HUES48 (cell line): ENCODE results near the gene ITFG1.
"Not testable (repeated sequence)": the region's sequence is repeated elsewhere in the genome, so short reads cannot be mapped to it uniquely, and the experiment has no call there.

ENCODE experiments used
- H3K27ac ChIP-seq: one replicate; pipeline ENCODE4 v1.7.0; 2013; ENCODE audit warnings: low read depth, low read length, inconsistent platforms
- H3K27me3 ChIP-seq: 2 replicates; pipeline ENCODE4 v1.6.1; 2013; ENCODE audit warnings: mild to moderate bottlenecking, low read length; ENCODE audit not compliant: control insufficient read depth, insufficient read depth
- H3K36me3 ChIP-seq: 2 replicates; pipeline ENCODE4 v1.6.1; 2013; ENCODE audit warnings: low read length; ENCODE audit not compliant: control insufficient read depth, insufficient read depth
- H3K4me1 ChIP-seq: 2 replicates; pipeline ENCODE4 v1.6.1; 2013; ENCODE audit warnings: mild to moderate bottlenecking, low read length; ENCODE audit not compliant: control insufficient read depth, insufficient read depth
- H3K4me3 ChIP-seq: 2 replicates; pipeline ENCODE4 v1.5.1; 2013; ENCODE audit warnings: mild to moderate bottlenecking, low read depth, low read length
- H3K9ac ChIP-seq: 2 replicates; pipeline ENCODE4 v1.6.1; 2013; ENCODE audit warnings: mild to moderate bottlenecking, low read depth, low read length, moderate library complexity
- H3K9me3 ChIP-seq: 2 replicates; pipeline ENCODE4 v1.6.1; 2013; ENCODE audit warnings: low read length; ENCODE audit not compliant: control insufficient read depth, insufficient read depth

The ITFG1 gene

DNA sequence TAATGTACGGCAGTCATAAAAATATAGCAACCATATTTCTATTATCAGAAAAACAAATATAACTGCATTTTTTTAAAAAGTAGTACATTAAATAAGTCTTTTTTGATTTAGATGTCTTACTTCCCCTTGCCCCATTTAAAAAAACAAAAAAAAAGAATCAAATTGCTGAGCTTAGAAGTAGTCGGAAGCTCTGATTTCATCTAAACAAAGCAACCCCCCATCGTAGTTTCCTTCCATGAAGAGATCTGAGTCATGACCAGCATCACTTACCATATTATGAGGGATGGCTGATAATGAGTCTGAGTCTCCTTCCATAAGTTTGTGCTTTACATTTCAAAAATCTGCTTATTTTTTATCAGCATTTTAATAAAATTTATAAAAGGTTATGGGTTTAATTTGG is 86.2 kb downstream of the ITFG1 start:
- Histone ChIP-seq H3K36me3 (no peaks in the 10 kb centered on the region), H3K9ac (no peak overlapping the region), H3K9me3 (no peaks in the 10 kb centered on the region), H3K4me3 (no peak overlapping the region), H3K27me3 (no peaks in the 10 kb centered on the region), H3K4me1 (peaks cover 28% of the 10 kb centered on the region), H3K27ac (no peak overlapping the region)

DNA sequence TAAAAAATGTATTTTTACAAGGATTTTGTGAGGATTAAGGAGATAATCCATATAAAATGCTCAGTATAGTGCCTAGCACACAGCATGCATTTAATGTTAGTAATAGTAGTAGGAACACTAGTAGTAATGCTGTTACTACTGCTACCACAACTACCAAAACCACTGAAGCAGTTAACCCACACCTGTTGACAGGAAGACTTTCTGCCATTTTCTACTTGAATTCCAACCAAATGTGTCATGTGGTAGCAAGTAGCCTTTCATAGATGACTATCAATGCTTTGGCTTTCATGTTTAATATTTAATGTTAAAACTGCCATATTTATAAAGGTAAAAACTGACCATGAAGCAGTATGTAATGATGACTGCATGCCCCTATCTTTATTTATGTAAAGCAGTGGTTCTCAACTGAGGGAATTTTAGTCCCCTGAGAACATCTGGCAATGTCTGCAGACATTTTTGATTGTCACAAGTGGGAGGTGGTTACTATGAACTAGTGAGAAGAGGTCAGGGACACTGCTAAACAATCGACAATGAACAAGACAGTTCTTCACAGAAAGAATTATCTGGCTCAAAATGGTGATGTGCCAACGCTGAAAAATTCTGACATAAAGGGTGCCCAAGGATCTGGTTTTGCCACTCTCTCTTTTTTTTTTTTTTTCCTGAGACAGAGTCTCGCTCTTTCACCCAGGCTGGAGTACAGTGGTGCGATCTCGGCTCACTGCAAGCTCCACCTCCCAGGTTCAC is 89.4 kb downstream of the ITFG1 start:
- Histone ChIP-seq H3K9ac (no peak overlapping the region), H3K4me3 (no peak overlapping the region), H3K9me3 (no peaks in the 10 kb centered on the region), H3K27me3 (peaks cover 5% of the 10 kb centered on the region; the same call in 1 of the 2 replicates), H3K4me1 (peaks cover 31% of the 10 kb centered on the region), H3K36me3 (no peaks in the 10 kb centered on the region), H3K27ac (no peak overlapping the region)

DNA sequence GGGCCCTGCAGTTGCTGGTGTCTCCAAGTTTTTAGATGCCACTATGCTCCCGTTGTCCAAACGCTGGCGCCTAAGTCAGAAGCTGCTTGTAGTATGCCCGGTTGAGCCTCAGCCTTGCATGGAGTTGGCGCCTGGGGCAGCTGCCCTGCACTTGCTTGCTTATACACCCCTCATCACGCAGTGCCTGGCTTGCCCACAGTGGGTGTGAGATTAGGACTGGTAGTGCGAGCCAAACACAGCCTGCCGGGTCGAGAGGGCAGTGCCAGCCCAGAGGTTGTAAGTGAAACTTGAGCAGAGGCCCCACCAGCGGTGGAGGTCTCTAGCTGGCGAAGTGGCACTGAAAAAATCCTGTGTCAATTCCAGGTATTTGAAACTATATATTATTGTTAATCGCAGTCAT is 90.3 kb downstream of the ITFG1 start:
- no peak overlapping the region for H3K9ac ChIP-seq
- no peaks in the 10 kb centered on the region for H3K36me3 ChIP-seq
- H3K4me3 ChIP-seq, result no peak overlapping the region
- H3K27me3 ChIP-seq, result peaks cover 5% of the 10 kb centered on the region; the same call in 1 of the 2 replicates
- H3K27ac ChIP-seq, result no peak overlapping the region
- H3K9me3 ChIP-seq, result no peaks in the 10 kb centered on the region
- peaks cover 32% of the 10 kb centered on the region for H3K4me1 ChIP-seq

DNA sequence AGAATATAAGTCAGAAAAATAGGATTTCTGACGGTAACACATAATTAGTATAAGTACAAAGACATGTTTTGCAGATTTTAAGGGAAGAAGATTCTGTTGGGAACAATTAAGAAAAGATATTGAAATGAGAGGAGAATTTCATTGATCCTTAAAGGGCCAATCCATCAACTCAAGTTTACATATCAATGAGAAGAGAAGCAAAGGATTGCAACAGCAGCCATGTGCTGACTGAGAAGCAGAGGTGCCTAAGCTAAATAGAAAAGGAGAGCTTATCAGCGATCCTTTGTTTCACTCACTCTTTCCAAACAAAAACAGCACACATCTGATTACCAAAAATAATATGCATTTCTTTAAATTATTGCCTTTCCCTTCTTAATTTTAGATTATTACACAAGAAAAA is 94.6 kb downstream of the ITFG1 start:
- Histone ChIP-seq H3K4me1 (peaks cover 33% of the 10 kb centered on the region), H3K36me3 (no peaks in the 10 kb centered on the region), H3K9me3 (no peaks in the 10 kb centered on the region), H3K4me3 (peak overlapping the region; percentile 24; the same call in 1 of the 2 replicates), H3K27me3 (peaks cover 5% of the 10 kb centered on the region; the same call in 1 of the 2 replicates), H3K9ac (peak overlapping the region; percentile 46), H3K27ac (peak overlapping the region; percentile 74)

DNA sequence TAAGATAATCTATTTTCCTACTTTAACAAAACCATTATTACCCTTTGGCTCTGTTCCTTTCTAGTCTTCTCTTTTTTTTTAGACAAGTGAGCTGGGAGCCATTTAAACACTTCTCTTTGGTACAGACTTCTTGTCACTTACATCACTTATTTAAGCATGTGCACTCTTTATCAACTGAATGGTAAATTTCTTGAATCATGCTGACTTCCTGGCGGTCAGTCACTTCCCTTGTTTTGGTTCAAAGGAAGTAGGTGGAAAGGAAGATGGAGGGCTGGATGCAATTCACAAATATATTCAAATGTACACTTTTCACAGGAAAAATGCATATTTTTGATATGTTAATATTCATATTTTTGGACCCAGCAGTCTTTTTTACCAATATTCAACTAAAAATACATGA is 97.1 kb downstream of the ITFG1 start:
- Histone ChIP-seq H3K9me3 (no peaks in the 10 kb centered on the region), H3K36me3 (no peaks in the 10 kb centered on the region), H3K9ac (no peak overlapping the region), H3K4me3 (no peak overlapping the region), H3K27me3 (peaks cover 5% of the 10 kb centered on the region; the same call in 1 of the 2 replicates), H3K27ac (no peak overlapping the region), H3K4me1 (peaks cover 38% of the 10 kb centered on the region)

DNA sequence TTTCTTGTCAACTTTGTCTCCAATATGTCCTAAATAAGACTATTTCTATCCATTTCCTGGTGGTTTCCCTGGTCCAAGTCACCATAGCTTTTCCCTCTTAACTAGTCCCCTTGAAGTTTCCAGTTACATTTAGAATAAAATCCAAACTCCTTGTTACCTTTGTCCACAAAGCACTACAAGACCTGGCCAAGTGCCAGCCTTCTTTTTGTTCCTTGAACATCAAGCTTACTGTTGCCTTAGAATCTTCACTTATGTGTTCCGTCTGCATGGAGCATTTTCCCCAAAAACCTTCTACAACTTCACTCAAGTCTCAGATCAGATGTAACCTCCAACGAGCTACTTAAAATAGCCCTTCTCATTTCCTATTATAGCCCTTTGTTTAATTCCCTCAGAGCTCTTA is 101.4 kb downstream of the ITFG1 start:
- Histone ChIP-seq H3K4me1 (peaks cover 9% of the 10 kb centered on the region), H3K36me3 (no peaks in the 10 kb centered on the region), H3K9me3 (no peaks in the 10 kb centered on the region), H3K4me3 (no peak overlapping the region), H3K27ac (no peak overlapping the region), H3K9ac (no peak overlapping the region), H3K27me3 (no peaks in the 10 kb centered on the region)

DNA sequence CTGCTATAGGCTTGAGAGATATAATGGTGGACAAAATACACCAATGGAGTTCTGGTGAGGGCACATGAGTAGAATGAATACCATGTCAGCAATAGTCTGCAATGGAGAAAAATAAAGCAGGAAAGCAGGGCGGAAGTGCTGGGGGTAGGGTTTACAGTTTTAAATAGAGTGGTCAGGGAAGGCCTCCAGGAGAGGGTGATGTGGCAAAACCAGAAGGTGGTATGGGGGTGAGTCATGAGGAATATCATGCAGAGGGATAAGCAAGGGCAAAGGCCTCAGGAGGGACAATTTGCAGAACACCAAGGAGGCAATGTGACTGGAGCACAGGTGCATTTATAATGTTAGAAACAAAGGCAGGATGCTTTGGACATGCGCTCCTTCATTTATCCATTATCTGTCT is 102.0 kb downstream of the ITFG1 start:
- H3K9me3 ChIP-seq, result no peaks in the 10 kb centered on the region
- H3K27ac ChIP-seq, result no peak overlapping the region
- H3K36me3 ChIP-seq, result no peaks in the 10 kb centered on the region
- H3K9ac ChIP-seq, result no peak overlapping the region
- peaks cover 8% of the 10 kb centered on the region for H3K4me1 ChIP-seq
- no peaks in the 10 kb centered on the region for H3K27me3 ChIP-seq
- H3K4me3 ChIP-seq, result no peak overlapping the region

DNA sequence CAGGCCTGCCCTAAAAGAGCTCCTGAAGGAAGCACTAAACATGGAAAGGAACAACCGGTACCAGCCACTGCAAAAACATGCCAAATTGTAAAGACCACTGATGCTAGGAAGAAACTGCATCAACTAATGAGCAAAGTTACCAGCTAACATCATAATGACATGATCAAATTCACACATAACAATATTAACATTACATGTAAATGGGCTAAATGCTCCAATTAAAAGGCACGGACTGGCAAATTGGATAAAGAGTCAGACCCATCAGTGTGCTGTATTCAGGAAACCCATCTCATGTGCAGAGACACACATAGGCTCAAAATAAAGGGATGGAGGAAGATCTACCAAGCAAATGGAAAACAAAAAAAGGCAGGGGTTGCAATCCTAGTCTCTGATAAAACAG is 111.8 kb downstream of the ITFG1 start:
- H3K9ac ChIP-seq, H3K4me1 ChIP-seq, H3K27ac ChIP-seq, H3K4me3 ChIP-seq, H3K27me3 ChIP-seq, H3K36me3 ChIP-seq, H3K9me3 ChIP-seq: not testable (repeated sequence)

DNA sequence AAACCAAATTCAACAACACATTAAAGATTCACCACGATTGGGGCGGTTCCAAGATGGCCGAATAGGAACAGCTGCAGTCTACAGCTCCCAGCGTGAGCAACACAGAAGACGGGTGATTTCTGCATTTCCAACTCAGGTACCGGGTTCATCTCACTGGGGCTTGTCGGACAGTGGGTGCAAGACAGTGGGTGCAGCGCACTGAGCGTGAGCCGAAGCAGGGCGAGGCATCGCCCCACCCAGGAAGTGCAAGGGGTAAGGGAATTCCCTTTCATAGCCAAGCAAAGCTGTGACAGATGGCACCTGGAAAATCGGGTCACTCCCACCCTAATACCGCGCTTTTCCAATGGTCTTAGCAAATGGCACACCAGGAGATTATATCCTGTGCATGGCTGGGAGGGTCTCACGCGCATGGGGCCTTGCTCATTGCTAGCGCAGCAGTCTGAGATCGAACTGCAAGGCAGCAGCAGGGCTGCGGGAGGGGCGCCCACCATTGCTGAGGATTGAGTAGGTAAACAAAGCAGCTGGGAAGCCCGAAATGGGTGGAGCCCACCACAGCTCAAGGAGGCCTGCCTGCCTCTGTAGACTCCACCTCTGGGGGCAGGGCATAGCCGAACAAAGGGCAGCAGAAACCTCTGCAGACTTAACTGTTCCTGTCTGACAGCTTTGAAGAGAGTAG is 113.7 kb downstream of the ITFG1 start:
- H3K4me1 ChIP-seq, H3K4me3 ChIP-seq, H3K9ac ChIP-seq, H3K36me3 ChIP-seq, H3K27me3 ChIP-seq, H3K9me3 ChIP-seq, H3K27ac ChIP-seq: not testable (repeated sequence)

DNA sequence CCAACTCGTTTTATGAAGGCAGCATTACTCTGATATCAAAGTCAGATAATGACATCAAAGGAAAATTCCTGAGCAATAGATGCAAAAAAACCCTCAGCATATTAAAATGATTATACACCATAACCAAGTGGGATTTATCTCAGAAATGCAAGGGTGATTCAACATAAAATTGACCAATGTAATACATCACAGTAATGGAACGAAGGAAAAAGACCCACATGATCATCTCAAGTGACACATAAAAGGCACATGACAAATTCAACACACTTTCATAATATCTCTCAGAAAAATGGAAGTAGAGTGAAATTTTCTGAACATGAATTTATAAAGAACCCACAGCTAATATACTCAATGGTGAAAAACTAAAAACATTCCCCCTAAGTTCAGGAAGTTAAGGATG is 118.8 kb downstream of the ITFG1 start:
- Histone ChIP-seq H3K9ac (no peak overlapping the region), H3K9me3 (peaks cover 8% of the 10 kb centered on the region), H3K27ac (no peak overlapping the region), H3K27me3 (no peaks in the 10 kb centered on the region), H3K4me1 (no peaks in the 10 kb centered on the region), H3K4me3 (no peak overlapping the region), H3K36me3 (no peaks in the 10 kb centered on the region)

DNA sequence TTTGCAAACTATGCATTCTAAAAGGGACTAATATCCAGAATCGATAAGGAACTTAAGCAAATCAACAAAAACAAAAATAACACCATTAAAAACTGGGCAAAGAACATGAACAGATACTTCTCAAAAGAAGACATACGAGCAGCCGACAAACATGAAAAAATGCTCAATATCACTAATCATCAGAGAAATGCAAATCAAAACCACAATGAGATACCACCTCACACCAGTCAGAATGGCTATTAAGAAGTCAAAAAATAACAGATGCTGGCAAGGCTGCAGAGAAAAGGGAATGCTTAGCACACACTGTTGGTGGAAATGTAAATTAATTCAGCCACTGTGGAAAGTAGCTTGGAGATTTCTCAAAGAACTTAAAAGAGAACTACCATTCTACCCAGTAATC is 130.3 kb downstream of the ITFG1 start:
- H3K9ac ChIP-seq, H3K27me3 ChIP-seq, H3K9me3 ChIP-seq, H3K27ac ChIP-seq, H3K4me1 ChIP-seq, H3K4me3 ChIP-seq, H3K36me3 ChIP-seq: not testable (repeated sequence)
